Stimulated activated CD4-positive, alpha-beta T cell treated with anti-CD3 and anti-CD28 coated beads, Interleukin-4, amount 100 ng/mL, for 24 hours (primary cell): ENCODE results near the gene NTN3.

Source experiments
- DNase-seq: peaks from one replicate; pipeline ENCODE4 v3.0.0-alpha.2; 2020

NTN3 gene

DNA sequence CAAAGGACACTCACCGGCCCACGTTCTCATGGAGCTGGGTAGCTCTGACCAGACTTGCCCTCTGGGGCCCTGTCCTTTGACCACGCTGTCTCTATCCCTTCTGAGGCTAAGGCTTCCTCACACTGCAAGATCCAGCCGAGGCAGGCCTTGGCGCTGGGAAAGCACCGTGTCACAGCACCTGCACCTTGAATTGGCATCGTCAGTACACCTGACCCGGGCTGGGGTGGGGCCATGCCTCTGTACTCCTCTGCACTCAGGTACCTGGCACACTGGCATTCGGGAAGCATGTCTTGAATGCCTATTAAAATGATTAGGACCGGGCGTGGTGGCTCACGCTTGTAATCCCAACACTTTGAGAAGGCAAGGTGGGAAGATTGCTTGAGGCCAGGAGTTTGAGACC lies 9.9 kb downstream of the NTN3 start:
- no peak for DNase-seq

DNA sequence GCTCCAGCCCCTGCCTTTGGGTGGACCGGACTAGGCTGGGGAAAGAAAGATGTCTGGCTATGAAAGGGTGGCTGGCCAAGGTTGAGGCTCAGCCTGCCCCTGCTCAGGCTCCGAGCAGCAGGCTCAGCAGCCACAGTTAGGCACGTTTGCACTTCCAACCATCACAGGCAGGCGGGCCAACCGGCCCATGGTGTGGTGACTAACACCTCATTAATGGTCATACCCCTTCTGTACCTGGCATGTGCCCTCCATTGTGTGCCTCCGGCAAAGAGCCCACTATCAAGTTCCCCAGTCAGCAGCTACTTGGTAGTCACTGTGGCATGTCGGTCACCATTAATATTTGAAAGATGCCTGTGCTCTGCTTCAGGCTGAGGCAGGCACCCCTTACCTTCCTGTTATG lies 10.6 kb downstream of the NTN3 start:
- no peak for DNase-seq

DNA sequence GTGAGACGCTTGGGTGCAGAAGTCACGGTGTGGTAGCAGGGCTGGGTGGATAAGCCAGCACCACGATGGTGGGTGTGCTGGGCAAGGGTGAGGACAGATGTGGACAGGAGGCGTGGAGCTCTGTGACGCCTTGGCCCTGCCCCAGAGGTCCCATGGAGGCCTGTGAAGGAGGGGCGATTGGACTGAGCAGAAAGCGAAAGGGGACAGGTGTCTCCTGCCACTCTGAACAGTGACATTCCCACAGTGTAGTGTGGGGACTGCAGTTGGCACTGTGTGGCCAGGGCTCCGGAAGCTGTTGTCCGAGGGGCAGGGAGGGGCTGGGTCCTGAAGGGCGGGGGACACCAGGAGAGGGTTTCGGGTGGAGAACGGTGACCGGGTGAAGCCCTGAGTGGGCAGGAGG lies 11.2 kb downstream of the NTN3 start:
- no peak for DNase-seq

DNA sequence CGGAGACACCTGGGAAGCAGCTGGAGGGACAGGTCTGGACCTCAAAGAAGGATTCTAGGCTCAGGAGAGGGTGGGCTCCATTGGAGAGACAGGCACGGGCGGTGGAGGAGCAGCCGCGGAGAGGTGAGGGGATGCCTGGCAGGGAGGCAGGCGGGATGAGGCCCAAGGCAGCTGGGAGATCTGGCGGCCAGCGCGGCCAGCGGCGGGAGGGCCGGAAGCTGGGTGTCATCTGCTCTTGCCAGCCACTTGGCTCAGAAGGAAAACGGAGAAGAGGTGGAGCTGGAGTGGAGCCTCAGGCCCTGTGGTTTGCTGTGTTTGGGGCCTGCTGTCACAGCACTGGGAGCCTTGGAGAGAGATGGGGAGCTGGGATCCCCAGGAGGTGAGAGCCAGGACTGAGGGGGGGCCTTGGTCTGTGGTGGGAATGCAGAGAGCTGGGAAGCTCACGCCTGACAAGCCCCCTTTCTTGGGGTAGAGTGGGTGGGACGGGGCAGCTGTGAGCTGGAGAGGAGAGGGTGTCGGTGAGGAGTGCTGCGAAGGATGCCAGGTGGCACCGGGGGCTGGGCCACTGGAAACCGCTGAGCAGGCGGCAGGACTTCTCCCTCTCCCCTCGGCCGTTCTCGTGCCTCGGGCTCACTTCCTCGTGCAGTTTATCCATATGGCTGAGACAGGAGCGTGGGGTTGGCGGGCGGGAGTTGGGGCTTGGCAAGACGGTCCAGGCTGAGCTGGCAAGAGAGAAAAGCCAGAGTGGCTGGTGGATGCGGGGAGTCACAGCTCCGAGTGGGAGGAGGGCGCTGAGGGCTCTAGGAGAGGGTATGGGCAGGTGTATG lies 11.8 kb downstream of the NTN3 start:
- no peak for DNase-seq

DNA sequence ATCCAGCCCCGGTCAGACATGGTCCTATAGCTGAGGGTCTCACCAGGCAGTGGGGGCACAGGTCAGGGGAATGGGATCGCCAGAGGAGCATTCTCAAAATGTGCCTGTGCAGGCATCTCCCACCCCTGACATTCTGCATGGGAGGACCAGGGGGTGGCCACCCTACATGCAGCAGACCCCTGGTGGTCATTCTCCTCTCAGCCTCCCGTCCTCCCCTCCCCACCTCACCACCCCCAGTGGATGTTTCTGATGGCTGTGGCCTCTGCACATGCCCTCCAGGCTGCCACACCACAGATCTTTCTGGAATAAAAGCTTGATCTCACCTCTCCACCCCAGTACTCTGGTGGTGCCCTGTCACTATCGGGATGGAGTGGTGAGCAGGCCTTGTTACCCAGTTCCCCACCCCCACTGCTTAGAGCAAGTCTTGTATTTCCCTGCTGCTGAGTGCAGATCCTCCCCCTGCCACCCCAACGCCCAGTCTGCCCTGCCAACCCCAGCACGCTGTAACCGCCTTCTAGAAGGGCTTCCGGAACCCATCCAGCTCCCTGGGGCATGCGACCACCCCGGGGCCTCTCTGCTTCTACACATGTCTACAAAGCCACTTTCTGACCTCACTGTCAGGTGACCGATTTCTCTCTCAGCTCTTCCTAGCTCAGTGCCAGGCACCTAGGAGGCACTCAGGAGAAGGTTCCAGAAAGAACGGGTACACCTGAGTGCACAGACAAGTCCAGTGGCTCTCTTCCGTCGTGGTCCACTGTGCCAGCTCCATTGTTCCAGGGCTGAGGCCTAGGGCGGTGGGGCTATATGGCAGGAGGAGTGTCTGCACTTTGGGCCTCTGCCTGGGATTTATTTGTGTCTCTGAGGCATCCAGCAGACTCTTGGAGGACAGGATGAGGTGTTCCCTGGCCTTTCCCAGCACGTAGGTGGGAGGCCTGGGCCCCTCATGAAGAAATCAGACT lies 13.1 kb downstream of the NTN3 start:
- DNase-seq = no peak

DNA sequence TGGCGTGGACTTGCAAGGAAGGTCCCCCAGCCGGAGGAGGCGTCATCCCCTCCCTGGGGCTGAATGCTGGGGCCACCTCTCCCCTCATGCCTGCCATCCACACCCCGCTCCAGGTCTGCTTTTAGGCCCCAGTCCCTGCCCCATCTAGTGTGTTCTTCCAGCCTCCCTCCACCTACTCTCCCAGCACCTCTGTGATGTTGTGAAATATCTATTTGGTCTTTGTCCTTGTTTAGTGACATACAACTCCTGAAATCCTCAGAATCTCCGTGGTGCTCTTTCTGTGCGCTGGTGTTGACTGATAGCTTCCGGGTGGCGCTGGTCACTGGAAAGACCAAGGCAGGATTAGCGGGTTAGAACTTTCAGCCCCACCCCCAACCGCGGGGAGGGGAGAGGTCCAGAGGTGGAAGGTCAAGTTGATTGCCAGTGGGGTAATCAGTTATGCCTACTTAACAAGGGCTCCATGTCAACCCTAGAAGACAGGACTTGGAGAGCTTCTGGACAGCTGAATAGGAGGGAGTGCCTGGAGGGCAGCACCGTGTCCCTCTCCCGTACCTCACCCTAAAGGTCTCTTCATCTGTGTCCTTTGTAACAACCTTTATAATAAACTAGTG lies 13.9 kb downstream of the NTN3 start:
- DNase-seq = no peak

DNA sequence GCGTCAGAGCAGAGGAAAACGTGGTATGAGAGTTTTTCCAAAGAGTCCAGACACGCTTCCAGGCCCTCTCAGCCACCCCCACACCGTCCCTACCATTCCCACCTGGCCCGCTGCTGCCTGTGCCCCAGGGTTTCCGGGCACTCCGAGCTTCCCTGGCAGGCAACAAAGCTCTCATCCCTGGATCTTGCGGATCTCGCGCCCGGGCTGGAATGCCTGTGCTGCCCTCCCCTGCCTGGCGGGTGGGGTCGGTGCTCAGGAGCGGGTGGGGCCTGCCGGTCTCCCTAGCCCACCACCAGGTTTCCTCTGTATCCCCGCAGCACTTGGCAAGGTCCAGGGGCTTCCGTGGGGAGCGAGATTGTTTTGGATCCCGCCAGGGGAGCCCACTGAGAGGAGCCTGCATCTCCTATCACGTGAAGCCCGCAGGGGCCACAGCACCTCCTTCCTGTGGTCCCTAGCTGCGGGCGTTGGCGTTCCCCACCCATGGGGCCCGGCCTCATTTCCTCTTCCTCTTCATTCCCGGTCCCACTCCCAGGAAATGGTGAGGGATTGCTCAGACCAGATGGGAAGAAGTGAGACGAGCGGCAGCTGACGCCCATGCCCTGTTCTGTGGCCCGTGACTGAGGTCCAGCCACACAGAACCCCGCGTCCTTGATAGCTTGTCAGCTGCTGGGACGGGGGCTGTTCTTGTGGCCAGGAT lies 14.9 kb downstream of the NTN3 start:
- DNase-seq = no peak

DNA sequence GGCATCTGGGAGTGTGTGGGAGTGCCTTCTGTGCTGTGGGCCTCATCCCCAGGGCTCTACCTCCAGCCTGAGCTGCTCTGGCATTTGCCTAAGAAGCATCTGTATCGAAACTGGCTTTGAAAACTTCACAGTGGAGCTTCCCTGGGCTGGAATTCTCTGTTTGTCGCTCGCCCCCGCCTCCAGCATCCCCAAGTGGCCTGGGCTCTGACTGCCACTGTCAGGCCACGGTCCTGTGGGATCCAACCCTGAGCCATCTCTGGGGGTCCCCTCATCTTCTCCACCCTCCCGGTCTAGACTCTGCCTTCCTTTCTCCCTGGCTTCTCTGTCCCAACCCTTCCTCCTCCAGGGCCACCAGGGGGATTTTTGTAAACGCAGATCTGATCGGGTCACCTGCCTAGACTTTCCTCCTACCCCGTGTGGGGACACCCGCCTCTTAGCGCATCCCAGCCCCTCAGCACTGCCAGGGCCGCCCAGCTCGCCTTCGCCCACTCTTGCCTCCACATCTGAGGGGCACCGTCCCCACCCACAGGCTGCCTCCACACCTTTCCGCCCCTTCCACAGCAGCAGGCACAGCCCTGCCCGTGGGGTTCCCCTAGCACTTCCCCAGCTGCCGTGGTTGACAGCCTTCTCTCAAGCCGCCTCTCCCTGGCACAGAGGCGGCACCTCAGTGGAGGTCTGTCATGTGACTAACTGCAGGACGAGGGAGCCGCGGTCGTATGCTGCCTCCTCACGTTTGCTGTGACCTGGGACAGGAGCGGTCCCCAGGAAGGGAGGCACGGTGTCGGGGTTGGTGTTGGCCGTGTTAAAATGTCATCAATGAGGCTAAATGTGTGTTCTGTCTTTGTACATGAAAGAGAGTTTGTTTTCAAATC lies 15.8 kb downstream of the NTN3 start:
- DNase-seq = peak; percentile 78

DNA sequence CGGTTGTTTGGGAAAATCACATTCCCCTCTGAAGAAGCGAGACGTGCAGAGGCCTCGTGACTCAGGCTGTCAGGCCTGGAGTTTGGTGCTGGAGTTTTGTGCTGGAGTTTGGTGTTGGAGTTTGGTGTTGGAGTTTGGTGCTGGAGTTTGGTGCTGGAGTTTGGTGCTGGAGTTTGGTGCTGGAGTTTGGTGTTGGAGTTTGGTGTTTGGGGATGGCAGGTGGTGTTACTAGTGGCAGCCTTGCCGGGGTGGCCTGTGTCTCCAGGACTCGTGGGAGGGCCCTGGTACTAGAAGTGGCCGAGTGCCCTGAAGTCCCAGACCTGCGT lies 16.4 kb downstream of the NTN3 start:
- DNase-seq = no peak

DNA sequence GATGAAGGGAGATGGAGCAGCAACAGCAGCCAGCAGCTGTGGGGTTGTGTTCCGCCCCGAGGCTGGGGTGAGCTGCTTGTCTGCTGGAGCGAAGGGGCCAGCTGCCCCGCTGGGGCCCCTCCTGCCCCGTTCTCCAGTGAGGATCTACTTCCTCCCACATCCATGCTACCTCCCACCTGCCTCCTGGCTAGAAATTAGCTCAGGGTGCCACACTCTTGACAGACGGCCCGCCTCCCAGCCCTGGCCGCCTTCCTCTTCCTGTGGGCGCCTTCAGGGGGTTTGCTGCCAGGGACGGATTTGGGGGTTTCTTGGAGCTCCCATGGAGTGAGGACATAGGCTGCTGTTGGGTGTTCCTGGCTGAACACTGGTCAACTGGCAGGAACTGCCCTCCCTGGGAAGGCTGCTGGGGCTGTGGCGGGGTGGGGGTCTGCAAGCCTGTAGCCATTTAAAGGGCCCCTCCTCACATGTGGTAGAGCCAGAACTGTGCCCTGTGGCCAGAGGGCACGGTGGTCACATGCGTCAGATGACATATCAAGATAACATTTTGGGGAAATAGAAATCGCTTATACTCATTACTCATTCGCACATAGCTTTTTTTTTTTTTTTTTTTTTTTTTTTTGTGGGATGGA lies 16.9 kb downstream of the NTN3 start:
- no peak for DNase-seq

DNA sequence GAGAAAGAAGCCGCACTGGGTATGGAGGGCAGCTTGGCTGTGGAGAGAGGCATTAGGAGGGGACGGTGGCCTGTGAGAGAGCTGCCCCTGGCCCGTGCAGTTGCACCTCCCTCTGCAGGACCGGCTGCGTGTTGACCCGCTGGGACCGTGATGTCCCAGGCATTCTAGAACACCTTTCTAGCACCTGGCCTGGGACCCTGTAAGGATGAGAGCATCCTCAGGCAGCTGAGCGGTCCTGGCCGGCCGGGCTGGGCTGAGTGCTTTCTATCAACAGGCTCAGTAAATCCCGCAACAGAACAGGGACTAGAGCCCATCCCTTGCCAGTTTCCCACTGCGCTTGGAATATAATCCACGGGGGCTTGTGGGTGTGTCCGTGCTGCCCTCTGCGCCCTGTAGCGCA lies 18.5 kb downstream of the NTN3 start:
- no peak for DNase-seq

DNA sequence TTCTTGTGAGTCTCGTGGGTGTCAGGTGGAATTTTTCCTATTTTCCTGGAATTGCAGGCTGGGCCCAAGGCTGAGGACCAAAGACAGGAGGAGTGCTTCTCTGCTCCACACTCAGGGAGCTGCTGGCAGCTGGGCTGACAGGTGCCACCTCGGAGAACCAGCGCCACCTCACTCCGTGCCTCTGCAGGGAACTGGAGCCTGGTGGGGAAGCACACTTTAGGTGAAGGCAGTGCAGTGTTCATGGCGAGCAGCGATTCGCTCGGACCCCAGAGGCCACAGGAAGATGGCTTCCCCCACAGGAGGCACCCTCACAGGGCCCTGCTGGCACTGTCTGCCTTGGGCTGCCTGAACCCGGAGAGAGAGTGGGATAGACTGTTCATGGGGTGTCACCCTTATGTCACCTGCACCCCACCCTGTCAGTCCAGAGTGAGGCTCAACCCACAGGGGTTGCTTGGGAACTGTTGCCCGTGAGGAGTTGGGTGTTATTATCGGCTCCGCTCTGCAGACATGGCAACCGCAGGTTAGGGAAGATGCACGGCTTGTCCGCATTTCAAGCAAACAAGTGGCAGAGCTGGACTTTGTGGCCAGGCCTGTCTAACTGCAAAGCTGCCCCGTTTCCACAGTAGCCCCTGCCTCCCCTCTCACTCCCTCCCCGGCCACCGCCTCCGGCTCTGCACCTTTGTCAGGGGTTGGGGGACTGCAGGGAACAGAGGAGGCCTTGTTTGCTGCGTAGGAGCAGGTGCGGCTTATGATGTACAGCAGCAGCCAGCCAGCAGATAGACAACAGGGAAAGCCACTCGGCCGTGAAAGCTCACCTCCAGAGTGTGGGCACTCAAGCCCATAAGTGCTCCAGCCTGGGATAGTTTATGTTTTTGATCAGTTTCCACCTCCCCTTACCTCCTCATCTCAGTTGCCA lies 19.4 kb downstream of the NTN3 start:
- DNase-seq = no peak

DNA sequence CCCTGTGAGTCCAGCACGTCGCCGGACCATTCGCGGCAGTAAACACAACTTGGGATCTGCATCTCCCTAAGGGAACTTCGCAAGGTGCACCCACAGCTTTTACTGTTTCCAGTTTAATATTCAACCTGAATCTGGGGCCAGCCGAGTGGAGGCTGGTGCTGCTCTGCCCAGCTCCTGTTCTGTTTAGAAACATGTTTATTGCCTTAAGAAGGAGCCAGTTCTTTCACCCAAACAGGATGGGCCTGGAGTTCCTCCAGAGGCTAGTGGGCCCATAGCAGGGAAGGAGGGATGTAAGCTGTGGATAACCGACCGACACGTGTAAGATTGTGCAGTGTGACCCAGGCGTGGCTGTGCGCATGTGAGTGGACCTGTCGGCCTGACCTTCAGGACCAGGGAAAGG lies 21.2 kb downstream of the NTN3 start:
- DNase-seq = no peak

DNA sequence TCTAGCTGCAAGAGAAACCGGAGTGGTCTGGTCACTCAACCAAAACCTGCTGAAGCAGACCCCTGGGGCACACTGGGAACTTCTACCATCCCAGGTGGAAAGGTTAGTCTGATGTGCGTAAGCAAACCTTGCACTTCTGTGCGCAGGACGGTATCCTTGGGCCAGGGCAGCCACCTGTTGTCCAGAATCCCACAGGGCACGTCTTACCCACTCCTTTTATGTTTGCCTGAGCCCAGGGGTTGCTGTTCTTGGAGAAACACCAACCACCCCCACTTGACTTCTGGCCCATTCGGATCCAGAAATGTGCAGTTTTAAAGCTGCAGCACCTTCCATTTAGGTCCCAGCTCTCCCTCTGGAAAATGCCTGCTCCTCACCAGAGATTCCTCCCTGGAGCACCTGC lies 22.5 kb downstream of the NTN3 start:
- no peak for DNase-seq

DNA sequence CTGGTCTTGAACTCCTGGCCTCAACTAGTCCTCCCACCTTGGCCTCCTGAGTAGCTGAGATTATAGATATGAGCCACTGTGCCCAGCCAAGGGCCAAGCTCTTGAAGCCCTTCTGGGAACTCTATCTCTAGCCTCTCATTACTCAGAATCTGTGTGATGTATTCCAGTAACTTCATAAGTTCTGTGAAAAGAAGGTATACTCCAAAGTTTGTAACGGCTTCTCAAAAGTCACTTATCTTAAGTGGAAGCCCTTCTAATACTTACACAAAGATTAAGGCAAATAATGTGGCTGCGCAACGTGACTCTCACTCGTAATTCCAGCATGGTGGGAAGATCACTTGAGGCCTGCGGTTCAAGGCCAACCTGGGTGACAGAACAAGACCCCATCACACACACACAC lies 23.5 kb downstream of the NTN3 start:
- no peak for DNase-seq

DNA sequence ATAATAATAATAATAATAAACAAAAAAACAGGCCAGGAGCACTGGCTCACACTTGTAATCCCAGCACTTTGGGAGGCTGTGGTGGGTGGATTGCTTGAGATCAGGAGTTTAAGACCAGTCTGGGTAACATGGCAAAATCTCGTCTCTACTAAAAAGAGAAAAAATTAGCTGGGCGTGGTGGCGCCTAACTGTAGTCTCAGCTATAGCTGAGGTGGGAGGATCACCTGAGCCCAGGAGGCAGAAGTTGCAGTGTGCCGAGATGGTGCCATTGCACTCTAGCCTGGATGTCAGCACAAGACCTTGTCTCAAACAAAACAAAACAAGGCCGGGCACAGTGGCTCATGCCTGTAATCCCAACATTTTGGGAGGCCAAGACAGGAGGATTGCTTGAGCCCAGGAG lies 23.9 kb downstream of the NTN3 start:
- DNase-seq = no peak

DNA sequence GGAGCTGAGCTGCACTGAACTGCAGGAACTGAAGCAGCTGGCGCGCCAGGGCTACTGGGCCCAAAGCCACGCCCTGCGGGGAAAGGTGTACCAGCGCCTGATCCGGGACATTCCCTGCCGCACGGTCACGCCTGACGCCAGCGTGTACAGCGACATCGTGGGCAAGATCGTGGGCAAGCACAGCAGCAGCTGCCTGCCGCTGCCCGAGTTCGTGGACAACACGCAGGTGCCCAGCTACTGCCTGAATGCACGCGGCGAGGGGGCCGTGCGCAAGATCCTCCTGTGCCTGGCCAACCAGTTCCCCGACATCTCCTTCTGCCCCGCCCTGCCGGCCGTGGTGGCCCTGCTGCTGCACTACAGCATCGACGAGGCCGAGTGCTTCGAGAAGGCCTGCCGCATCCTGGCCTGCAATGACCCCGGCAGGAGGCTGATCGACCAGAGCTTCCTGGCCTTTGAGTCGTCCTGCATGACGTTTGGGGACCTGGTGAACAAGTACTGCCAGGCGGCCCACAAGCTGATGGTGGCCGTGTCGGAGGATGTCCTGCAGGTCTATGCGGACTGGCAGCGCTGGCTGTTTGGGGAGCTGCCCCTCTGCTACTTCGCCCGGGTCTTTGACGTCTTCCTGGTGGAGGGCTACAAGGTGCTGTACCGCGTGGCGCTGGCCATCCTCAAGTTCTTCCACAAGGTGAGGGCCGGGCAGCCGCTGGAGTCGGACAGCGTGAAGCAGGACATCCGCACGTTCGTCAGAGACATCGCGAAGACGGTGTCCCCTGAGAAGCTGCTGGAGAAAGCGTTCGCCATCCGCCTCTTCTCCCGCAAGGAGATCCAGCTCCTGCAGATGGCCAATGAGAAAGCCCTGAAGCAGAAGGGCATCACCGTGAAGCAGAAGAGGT lies 25.4 kb downstream of the NTN3 start:
- DNase-seq = no peak

DNA sequence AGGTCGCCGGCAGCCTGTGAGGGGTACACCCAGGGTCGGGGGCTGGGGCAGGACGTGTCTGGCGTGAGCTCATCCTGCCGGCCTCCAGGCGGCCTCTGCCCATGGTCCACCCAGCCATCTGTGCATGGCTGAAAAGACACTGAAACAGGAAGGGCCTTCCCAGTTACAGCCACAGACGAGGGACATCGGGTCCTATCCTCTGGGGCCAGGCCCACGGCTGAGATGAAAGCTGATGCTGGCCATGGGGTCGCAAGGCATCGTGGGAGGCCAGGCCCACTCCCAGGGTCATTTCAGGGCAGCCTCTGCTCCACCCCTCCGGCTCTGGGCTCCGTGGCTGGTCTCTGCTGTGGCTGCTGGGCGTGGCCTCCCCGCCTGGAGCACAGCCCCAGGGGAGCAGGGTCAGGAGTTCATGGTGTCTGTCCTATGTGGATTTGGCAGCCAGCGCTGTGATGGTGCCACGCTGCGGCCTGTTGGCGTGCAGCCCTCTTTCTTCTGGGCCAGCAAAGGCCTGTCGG lies 26.1 kb downstream of the NTN3 start:
- no peak for DNase-seq
